SU-DHL-6 (cell line): ENCODE results near the gene DRAM1.

Source experiments
- EZH2phosphoT487 ChIP-seq: fragments of 200-600 bp; sonication (generic), shearing (Covaris generic); conservative IDR thresholded peaks from 2 replicates; pipeline ENCODE4 v1.6.1; 2018; ENCODE audit warnings: mild to moderate bottlenecking, antibody characterized with exemption, low read length, moderate library complexity, mixed read lengths
- TF ChIP-seq, protein P1 (sequence below): fragments of 200-600 bp; sonication (generic); IDR thresholded peaks from one replicate; pipeline ENCODE4 v1.5.1; 2017; ENCODE audit warnings: antibody characterized with exemption, mild to moderate bottlenecking, low read length, moderate library complexity; ENCODE audit not compliant: insufficient read depth, poor library complexity, severe bottlenecking

DNA sequence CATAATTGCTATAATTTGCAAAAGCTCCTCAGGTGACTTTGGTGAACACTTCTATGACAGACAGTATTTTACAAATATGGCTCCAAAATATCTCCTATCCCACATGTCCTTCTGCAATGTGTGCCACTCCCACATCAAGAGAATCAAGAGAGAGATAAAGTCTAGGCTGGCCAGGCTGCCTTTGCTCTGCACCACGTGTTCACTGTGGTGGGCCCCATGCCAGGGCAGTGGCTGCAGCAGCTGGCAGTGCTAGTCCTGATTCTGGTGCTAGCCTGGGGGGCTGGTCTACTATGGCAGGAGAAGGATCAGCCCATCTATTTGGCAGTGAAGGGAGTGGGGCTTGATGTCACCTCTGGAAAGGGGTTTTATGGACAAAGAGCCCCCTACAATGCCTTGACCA, 86.3 kb downstream of the DRAM1 start:
- TF ChIP-seq, protein P1, sequence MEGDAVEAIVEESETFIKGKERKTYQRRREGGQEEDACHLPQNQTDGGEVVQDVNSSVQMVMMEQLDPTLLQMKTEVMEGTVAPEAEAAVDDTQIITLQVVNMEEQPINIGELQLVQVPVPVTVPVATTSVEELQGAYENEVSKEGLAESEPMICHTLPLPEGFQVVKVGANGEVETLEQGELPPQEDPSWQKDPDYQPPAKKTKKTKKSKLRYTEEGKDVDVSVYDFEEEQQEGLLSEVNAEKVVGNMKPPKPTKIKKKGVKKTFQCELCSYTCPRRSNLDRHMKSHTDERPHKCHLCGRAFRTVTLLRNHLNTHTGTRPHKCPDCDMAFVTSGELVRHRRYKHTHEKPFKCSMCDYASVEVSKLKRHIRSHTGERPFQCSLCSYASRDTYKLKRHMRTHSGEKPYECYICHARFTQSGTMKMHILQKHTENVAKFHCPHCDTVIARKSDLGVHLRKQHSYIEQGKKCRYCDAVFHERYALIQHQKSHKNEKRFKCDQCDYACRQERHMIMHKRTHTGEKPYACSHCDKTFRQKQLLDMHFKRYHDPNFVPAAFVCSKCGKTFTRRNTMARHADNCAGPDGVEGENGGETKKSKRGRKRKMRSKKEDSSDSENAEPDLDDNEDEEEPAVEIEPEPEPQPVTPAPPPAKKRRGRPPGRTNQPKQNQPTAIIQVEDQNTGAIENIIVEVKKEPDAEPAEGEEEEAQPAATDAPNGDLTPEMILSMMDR: no peak
- no peak for TF ChIP-seq EZH2phosphoT487
